KOPT-K1 (cell line): ENCODE results near the gene FMNL2.

ENCODE experiments used
- H3K27ac ChIP-seq: fragments of 200-600 bp; sonication (generic); 2 replicates; pipeline ENCODE4 v1.5.1; 2016; ENCODE audit warnings: antibody characterized with exemption, mild to moderate bottlenecking, low read depth, low read length; ENCODE audit not compliant: poor library complexity, severe bottlenecking
- H3K36me3 ChIP-seq: fragments of 200-600 bp; sonication (generic); 2 replicates; pipeline ENCODE4 v1.5.1; 2017; ENCODE audit warnings: antibody characterized with exemption, mild to moderate bottlenecking, low read length, moderate library complexity; ENCODE audit not compliant: insufficient read depth
- H3K9me3 ChIP-seq: fragments of 200-600 bp; sonication (generic); 2 replicates; pipeline ENCODE4 v1.5.1; 2017; ENCODE audit warnings: antibody characterized with exemption, low read length, mild to moderate bottlenecking; ENCODE audit not compliant: insufficient read depth, poor library complexity, severe bottlenecking

FMNL2 gene

GRCh38 chr2:152480821-152481399 is 145.9 kb downstream of the FMNL2 start:
- Histone ChIP-seq H3K36me3 (no peaks in the 10 kb centered on the region), H3K9me3 (no peaks in the 10 kb centered on the region)

DNA sequence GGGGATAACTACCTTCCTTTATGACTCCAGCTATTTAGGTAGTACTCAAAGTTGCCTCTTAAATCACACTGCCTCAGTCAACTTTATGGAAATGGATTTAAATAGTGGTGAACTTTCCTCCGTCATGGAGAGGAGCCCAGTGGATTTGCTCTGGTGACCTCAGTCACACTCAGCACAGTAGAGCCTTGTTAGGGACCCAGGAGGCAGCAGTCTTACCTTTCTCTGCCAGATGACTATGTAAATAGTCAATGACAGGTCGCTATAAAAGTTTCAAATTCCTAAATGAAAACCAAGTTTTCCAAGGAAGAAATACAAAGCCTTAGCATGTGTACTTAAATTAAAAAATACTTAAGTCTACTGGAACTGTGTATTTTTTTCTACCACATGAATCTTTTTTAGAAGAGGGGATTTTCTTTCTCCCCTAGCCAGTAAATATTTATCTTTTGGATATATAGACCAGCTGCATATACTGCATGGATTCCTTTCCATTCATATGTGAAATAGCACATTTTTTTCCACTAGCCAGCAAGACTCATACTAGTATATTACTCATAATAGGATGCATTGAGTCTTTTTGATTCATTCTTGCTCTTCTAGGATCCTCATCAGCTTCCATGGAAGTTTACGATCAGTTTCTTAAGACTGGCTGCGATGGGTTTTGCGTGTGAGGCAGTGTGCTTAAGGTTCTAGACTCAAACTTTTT is 147.1 kb downstream of the FMNL2 start:
- H3K9me3 ChIP-seq = no peaks in the 10 kb centered on the region
- H3K27ac ChIP-seq = no peak overlapping the region
- no peaks in the 10 kb centered on the region for H3K36me3 ChIP-seq

More at GRCh38 chr2:152480821-152481399, 145.9 kb downstream of the FMNL2 start:
- H3K27ac ChIP-seq = no peak overlapping the region

- no peaks in the 10 kb centered on the region for H3K36me3 ChIP-seq
- H3K9me3 ChIP-seq = no peaks in the 10 kb centered on the region
- no peak overlapping the region for H3K27ac ChIP-seq
Measured at GRCh38 chr2:152483276-152484063, 148.5 kb downstream of the FMNL2 start.

DNA sequence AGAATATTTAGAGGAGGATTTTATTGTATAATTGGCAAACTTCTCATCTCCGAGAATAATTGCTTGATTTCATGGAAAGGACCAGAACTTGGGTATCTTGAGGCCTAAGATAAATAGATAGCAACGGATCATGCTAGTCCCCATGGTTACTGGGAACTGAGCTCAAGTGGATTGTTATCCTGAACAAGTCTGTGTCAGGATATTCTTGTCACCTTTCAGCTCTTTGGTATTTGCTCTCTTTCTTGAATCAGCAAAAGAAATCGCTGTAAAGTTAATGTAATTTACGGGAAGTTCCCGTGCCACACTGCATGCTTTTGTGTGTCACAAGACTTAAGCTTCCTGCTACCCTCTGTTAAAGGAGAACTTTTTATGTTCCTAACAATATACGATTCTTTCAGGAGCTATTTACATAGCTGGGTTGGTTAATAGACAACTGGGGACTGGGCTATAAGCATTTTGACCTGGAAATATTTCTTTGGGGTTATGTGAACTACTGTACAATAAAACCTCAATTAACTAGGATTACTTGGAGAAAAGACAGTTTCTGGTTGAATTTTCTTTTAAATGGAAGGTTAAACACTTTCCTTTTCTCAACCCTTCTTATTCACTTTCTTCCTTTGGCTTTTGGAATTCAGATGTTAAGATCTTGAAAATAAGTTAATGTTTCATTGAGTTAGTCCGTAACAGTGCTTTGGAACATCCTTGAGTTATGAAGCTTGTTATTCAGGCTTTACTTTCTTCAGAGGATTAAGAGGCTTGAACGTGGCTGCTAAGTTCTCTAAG is 151.2 kb downstream of the FMNL2 start:
- Histone ChIP-seq H3K36me3 (no peaks in the 10 kb centered on the region), H3K9me3 (no peaks in the 10 kb centered on the region), H3K27ac (no peak overlapping the region)

DNA sequence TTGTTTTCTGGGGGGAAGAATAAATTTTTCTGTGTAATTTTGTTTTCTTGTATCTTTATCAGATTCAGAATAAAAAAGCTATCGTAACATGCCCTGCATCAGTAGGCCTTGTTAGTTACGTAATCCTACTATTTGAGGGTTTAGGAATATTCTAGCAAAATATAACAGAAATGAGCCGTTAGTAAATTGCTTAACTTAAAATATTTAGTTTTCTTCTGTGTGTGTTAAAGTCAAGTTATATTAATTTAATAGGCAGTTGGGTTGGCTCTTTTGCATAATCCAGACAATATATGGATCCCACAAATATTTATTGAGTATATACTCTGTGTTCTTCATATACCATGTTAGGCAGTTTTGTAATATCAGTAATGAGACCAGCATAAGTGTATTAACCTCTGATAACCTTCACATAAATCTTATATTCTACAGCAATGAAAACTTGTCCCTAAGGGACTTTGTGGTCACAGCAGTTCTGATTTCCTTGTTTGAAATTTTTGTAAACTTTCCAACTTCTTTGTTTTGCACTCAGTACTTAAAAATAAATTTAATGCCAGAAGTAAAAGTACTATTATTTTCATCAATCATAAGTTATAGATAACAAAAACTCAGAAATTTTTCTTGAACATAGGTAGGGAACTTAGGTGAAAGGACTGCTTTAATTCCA is 151.9 kb downstream of the FMNL2 start:
- H3K36me3 ChIP-seq = no peaks in the 10 kb centered on the region
- H3K9me3 ChIP-seq = no peaks in the 10 kb centered on the region
- no peak overlapping the region for H3K27ac ChIP-seq

- Histone ChIP-seq H3K36me3 (no peaks in the 10 kb centered on the region), H3K9me3 (no peaks in the 10 kb centered on the region), H3K27ac (no peak overlapping the region)
Measured at GRCh38 chr2:152488075-152488474, 153.1 kb downstream of the FMNL2 start.

GRCh38 chr2:152489364-152489763 is 154.4 kb downstream of the FMNL2 start:
- no peaks in the 10 kb centered on the region for H3K36me3 ChIP-seq
- H3K9me3 ChIP-seq = no peaks in the 10 kb centered on the region
- no peak overlapping the region for H3K27ac ChIP-seq

GRCh38 chr2:152490686-152491455 is 155.9 kb downstream of the FMNL2 start:
- H3K27ac ChIP-seq = no peak overlapping the region
- H3K36me3 ChIP-seq = no peaks in the 10 kb centered on the region
- H3K9me3 ChIP-seq = no peaks in the 10 kb centered on the region

- Histone ChIP-seq H3K36me3 (no peaks in the 10 kb centered on the region), H3K9me3 (no peaks in the 10 kb centered on the region), H3K27ac (no peak overlapping the region)
Measured at GRCh38 chr2:152492131-152492530, 157.2 kb downstream of the FMNL2 start.

DNA sequence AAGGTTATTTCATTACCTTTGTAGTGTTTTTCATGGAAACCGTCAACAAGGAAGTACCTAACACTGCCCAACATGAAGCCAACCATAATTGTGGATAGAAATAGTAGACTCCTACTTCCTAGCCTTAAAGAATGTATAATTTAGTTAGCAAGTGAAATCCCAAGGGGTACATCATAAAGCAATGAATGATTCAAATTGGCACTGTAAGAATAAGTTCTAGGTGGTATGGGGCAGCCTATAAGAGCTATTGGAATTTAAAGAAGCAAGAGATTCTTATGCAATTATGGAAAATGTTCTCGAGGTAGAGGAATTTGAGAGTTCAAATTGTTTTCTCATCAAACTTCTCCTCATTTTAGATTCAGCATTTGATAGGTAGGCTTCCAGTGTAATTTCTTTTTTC is 157.9 kb downstream of the FMNL2 start:
- Histone ChIP-seq H3K36me3 (no peaks in the 10 kb centered on the region), H3K27ac (no peak overlapping the region), H3K9me3 (no peaks in the 10 kb centered on the region)

DNA sequence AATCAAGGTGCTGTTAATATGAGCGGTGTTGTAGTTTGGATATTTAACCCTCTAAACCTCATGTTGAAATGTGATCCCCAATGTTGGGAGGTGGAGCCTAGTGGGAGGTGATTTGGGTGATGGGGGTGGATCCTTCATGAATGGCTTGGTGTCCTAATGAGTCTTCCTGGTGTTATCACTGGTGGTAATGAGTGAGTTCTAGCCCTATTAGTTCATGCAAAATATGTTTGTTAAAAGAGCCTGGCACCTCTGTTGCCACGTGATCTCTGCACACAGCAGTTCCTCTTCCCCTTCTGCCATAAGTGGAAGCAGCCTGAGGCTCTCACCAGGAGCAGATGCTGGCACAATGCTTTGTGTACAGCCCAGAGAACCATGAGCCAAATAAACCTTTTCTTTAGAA is 158.4 kb downstream of the FMNL2 start:
- H3K36me3 ChIP-seq = no peaks in the 10 kb centered on the region
- no peak overlapping the region for H3K27ac ChIP-seq
- no peaks in the 10 kb centered on the region for H3K9me3 ChIP-seq

DNA sequence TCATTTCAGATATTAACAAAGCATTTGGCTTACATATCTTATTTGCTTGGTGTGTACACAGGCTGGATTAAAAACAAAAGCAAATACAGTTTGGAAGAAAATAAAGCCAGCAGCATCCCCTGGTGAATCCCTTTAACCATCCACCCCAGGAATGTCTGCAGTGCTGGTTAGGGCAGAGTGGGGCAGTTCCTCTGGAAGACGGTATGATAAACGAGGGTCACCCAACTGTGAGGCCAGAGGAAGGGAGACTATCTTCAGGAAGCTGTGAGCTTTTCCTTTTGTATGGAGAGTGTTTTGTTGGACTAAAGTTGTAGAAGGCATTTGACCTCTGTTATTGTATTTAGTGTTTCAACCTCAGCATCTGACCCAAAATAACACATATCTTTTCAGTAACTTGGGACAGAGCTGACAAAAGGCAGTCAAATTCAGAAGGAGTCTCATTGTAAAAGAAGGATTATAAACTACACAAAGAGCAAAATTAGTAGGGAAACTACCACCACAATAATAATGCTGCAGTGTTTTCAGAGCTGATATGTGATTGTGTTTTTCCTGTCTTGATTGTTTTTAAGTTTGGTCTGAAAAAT is 159.1 kb downstream of the FMNL2 start:
- Histone ChIP-seq H3K9me3 (no peaks in the 10 kb centered on the region), H3K36me3 (no peaks in the 10 kb centered on the region), H3K27ac (no peak overlapping the region)

DNA sequence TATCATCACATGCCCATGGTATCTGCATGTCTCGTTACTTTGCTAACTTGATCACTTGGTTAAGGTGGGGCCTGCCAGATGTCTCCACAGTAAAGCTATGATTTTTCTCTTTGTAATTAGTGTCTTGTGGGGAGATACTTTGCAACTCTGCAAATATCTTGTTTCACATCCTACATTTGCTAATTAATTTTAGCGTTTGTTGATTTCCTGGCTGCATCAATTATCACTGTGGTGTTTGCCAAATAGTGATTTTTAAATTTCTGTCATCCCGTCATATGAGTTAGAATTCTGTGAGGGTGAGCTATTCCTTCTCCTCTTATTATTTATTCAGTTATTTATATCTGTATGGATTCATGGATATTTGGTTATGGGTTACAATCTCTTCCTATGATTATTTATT is 161.4 kb downstream of the FMNL2 start:
- Histone ChIP-seq H3K9me3 (no peaks in the 10 kb centered on the region), H3K36me3 (no peaks in the 10 kb centered on the region), H3K27ac (no peak overlapping the region)
